ENCODE measurements around the gene HSPA12A.

HSPA12A gene

GRCh38 chr10:116630020-116630419 lies 112.3 kb downstream of the HSPA12A start:
- DNase-seq (ENCODE audit: extremely low read depth, low read depth) = no peak
- no peak for TF ChIP-seq CTCF (IDR thresholded peaks at IDR 0.05; ENCODE audit: low read depth, low read length, missing control alignments)
- H3K4me3 ChIP-seq (replicated peaks; ENCODE audit: low read depth, low read length) = no peak overlapping the region

GRCh38 chr10:116629340-116629739 lies 113.0 kb downstream of the HSPA12A start:
- no peak for TF ChIP-seq CTCF (IDR thresholded peaks at IDR 0.05; ENCODE audit: low read depth, low read length, missing control alignments)

GRCh38 chr10:116627386-116627933 lies 114.9 kb downstream of the HSPA12A start:
- 0 out of 2 replicates have a peak overlapping the region, but pooled peaks have one; percentile 11 for H3K4me3 ChIP-seq (replicated peaks; ENCODE audit: low read depth, low read length)
- peak; percentile 38 for TF ChIP-seq CTCF (IDR thresholded peaks at IDR 0.05; ENCODE audit: low read depth, low read length, missing control alignments)
- no peak for DNase-seq (ENCODE audit: extremely low read depth, low read depth)

More at GRCh38 chr10:116629340-116629739, 113.0 kb downstream of the HSPA12A start:
- DNase-seq (ENCODE audit: extremely low read depth, low read depth) = no peak
- H3K4me3 ChIP-seq (replicated peaks; ENCODE audit: low read depth, low read length) = no peak overlapping the region

GRCh38 chr10:116626815-116627214 lies 115.6 kb downstream of the HSPA12A start:
- TF ChIP-seq CTCF (IDR thresholded peaks at IDR 0.05; ENCODE audit: low read depth, low read length, missing control alignments) = no peak
- no peak for DNase-seq (ENCODE audit: extremely low read depth, low read depth)
- H3K4me3 ChIP-seq (replicated peaks; ENCODE audit: low read depth, low read length) = no peak overlapping the region

- DNase-seq (ENCODE audit: extremely low read depth, low read depth) = no peak
- H3K4me3 ChIP-seq (replicated peaks; ENCODE audit: low read depth, low read length) = no peak overlapping the region
- TF ChIP-seq CTCF (IDR thresholded peaks at IDR 0.05; ENCODE audit: low read depth, low read length, missing control alignments) = no peak
Measured at GRCh38 chr10:116625845-116626244, 116.5 kb downstream of the HSPA12A start.

GRCh38 chr10:116621934-116622655 lies 120.3 kb downstream of the HSPA12A start:
- no peak for DNase-seq (ENCODE audit: extremely low read depth, low read depth)

More at GRCh38 chr10:116621934-116622655, 120.3 kb downstream of the HSPA12A start:
- no peak for TF ChIP-seq CTCF (IDR thresholded peaks at IDR 0.05; ENCODE audit: low read depth, low read length, missing control alignments)
- no peak overlapping the region for H3K4me3 ChIP-seq (replicated peaks; ENCODE audit: low read depth, low read length)
